Transverse colon (tissue), 4 donors: ENCODE measurements around the gene RSKR. TPM values are rescaled to one million over a fixed set of nuclear protein-coding genes. Genes with fewer than 3 reads are reported as not detected.
"Not testable (repeated sequence)": the region's sequence is repeated elsewhere in the genome, so short reads cannot be mapped to it uniquely, and the experiment has no call there.

Experiments used
- DNase-seq: peaks from one replicate; pipeline ENCODE4 v3.0.0-alpha.2; 2019
- H3K27ac ChIP-seq, 4 donors: fragments of 200-600 bp; sonication (generic); 2 replicates each; pipeline ENCODE4 v1.5.1; 2016 to 2018; ENCODE audit warnings: inconsistent platforms in 4 of 4
- H3K27me3 ChIP-seq: fragments of 200-600 bp; sonication (generic); 2 replicates; pipeline ENCODE4 v1.5.1; 2017; ENCODE audit warnings: inconsistent platforms
- H3K36me3 ChIP-seq, 4 donors: fragments of 200-600 bp; sonication (generic); 2 replicates each; pipeline ENCODE4 v1.5.1; 2017 to 2019; ENCODE audit warnings: inconsistent platforms in 4 of 4
- H3K4me1 ChIP-seq, 4 donors: fragments of 200-600 bp; sonication (generic); 2 replicates each; pipeline ENCODE4 v1.5.1; 2017 to 2020; ENCODE audit warnings: inconsistent platforms in 4 of 4
- H3K4me3 ChIP-seq, 4 donors: fragments of 200-600 bp; sonication (generic); 1 replicate in 1 of 4; 2 replicates in 3 of 4; pipeline versions ENCODE4 v1.5.1 to v1.6.1; 2017 to 2019; ENCODE audit warnings: inconsistent platforms in 4 of 4
- H3K9me3 ChIP-seq, 2 donors: fragments of 200-600 bp; sonication (generic); 2 replicates each; pipeline ENCODE4 v1.5.1; 2017 to 2019; ENCODE audit warnings: inconsistent platforms in 2 of 2
- CTCF ChIP-seq, 5 experiments: fragments of 200-600 bp in 3 of 5; fragments of 450-650 bp in 2 of 5; sonication (generic) in 3 of 5; IDR thresholded peaks; 1 replicate in 2 of 5; 2 replicates in 3 of 5; pipeline ENCODE4 v1.5.1; 2016 to 2017; ENCODE audit warnings: antibody characterized with exemption in 5 of 5, inconsistent platforms in 3 of 5, mild to moderate bottlenecking in 2 of 5, moderate library complexity in 1 of 5
- EP300 ChIP-seq: sonication (generic); formaldehyde crosslinking; IDR thresholded peaks from one replicate; pipeline ENCODE4 v1.6.1; 2017; ENCODE audit warnings: antibody characterized with exemption, low read depth
- POLR2A ChIP-seq: fragments of 450-650 bp; IDR thresholded peaks from one replicate; pipeline ENCODE4 v1.6.1; 2016; ENCODE audit warnings: antibody characterized with exemption, mild to moderate bottlenecking, moderate library complexity
- POLR2AphosphoS5 ChIP-seq, 3 donors: sonication (generic); formaldehyde crosslinking; IDR thresholded peaks; one replicate each; pipeline ENCODE4 v1.6.1; 2016; ENCODE audit warnings: antibody characterized with exemption in 3 of 3
- WGBS, 2 donors: methylation state at CpG; one replicate each; pipeline ENCODE4 v1.1.5; 2018; ENCODE audit warnings: low coverage in 1 of 2; 5-methylcytosine and 5-hydroxymethylcytosine counted together
- in situ Hi-C, 4 donors: fragments of 200-750 bp; cut with MboI; loops; one replicate each; pipeline versions ENCODE4 v1.15.0 to v1.15.1; 2017; ENCODE audit warnings: low sequenced_read_pairs in 3 of 4, low pct_ligation_motif_present in 1 of 4, low pct_unique_long_range_greater_than_20kb in 1 of 4
- intact Hi-C: fragments of 100-400 bp; cut with DNase I; formaldehyde crosslinking; loops from one replicate; pipeline ENCODE4 v1.15.1; 2023; ENCODE audit warnings: low total_unique reads
- total RNA-seq, 4 donors: library from RNA; depleted of rRNA; stranded (reverse); fragments of >200 nt; gene quantifications; one replicate each; pipeline ENCODE4 v1.1.0, GENCODE V29; 2016

The RSKR gene
- total RNA-seq, 4 donors from 2014 or later, result 8.3 to 70.8 (median 22.1) TPM

GRCh38 chr17:28658766-28659496 is 44.9 kb upstream of the RSKR start:
- 96% methylated on average over 33 of the region's 46 CpGs; no CpG with 5 or more reads in 1 of the 2 donors for WGBS, 2 donors
- DNase-seq, in situ Hi-C loops, H3K27ac ChIP-seq, H3K4me3 ChIP-seq, H3K36me3 ChIP-seq, H3K27me3 ChIP-seq, intact Hi-C loops, H3K9me3 ChIP-seq: not testable (repeated sequence)
- H3K4me1 ChIP-seq, result peaks cover 12 to 26% (median 14%) of the 10 kb centered on the region in 4 donors

- 82 to 84% methylated on average over 3 to 8 of the region's 8 CpGs for WGBS, 2 donors
- H3K36me3 ChIP-seq, H3K4me3 ChIP-seq, H3K27me3 ChIP-seq, intact Hi-C loops, H3K27ac ChIP-seq, DNase-seq, H3K9me3 ChIP-seq, in situ Hi-C loops: not testable (repeated sequence)
- peaks cover 8 to 21% (median 12%) of the 10 kb centered on the region in 4 donors for H3K4me1 ChIP-seq
Observed at GRCh38 chr17:28658342-28658741, 44.4 kb upstream of the RSKR start.

GRCh38 chr17:28657756-28658155 is 43.8 kb upstream of the RSKR start:
- intact Hi-C loops, result no loop called here
- no peak for TF ChIP-seq EP300
- TF ChIP-seq CTCF (IDR thresholded peaks at IDR 0.05), result no peak
- TF ChIP-seq POLR2AphosphoS5 (IDR thresholded peaks at IDR 0.05), result no peak
- TF ChIP-seq POLR2A, result no peak
- in situ Hi-C loops, result no loop called here

GRCh38 chr17:28655160-28655559 is 41.2 kb upstream of the RSKR start:
- Histone ChIP-seq H3K9me3 (no peaks in the 10 kb centered on the region), H3K27ac (no peak overlapping the region), H3K4me1 (peaks cover 0 to 2% (median 0%) of the 10 kb centered on the region in 4 donors), H3K27me3 (no peaks in the 10 kb centered on the region), H3K36me3 (peaks cover 0 to 9% (median 4%) of the 10 kb centered on the region in 4 donors), H3K4me3 (no peak overlapping the region)
- in situ Hi-C loops, result no loop called here
- TF ChIP-seq EP300, result no peak
- no peak for TF ChIP-seq CTCF (IDR thresholded peaks at IDR 0.05)
- TF ChIP-seq POLR2A, result no peak
- TF ChIP-seq POLR2AphosphoS5 (IDR thresholded peaks at IDR 0.05), result no peak
- 88 to 90% methylated on average over 2 to 5 of the region's 5 CpGs for WGBS, 2 donors
- DNase-seq, result no peak
- intact Hi-C loops, result no loop called here

More at GRCh38 chr17:28657756-28658155, 43.8 kb upstream of the RSKR start:
- WGBS, 2 donors, result 91 to 92% methylated on average over 5 of the region's 5 CpGs
- Histone ChIP-seq H3K4me3 (no peak overlapping the region), H3K9me3 (no peaks in the 10 kb centered on the region), H3K4me1 (peaks cover 5 to 15% (median 6%) of the 10 kb centered on the region in 4 donors), H3K27ac (no peak overlapping the region), H3K27me3 (no peaks in the 10 kb centered on the region), H3K36me3 (peaks cover 0 to 9% (median 4%) of the 10 kb centered on the region in 4 donors)
- DNase-seq, result no peak

- H3K9me3 ChIP-seq, result no peaks in the 10 kb centered on the region
- H3K4me3 ChIP-seq, result no peak overlapping the region
- H3K36me3 ChIP-seq, result peaks cover 0 to 9% (median 3%) of the 10 kb centered on the region in 4 donors
- in situ Hi-C loops, result no loop called here
- H3K27me3 ChIP-seq, result no peaks in the 10 kb centered on the region
- WGBS, 2 donors, result 80 to 91% methylated on average over 1 to 2 of the region's 2 CpGs
- peaks cover 11 to 31% (median 27%) of the 10 kb centered on the region in 4 donors for H3K4me1 ChIP-seq
- intact Hi-C loops, result no loop called here
- TF ChIP-seq POLR2A, result no peak
- no peak for TF ChIP-seq POLR2AphosphoS5 (IDR thresholded peaks at IDR 0.05)
- DNase-seq, result no peak
- no peak overlapping the region for H3K27ac ChIP-seq
Observed at GRCh38 chr17:28648698-28649097, 34.7 kb upstream of the RSKR start.
